Measurements from ENCODE around the gene KIF20B.

DNA sequence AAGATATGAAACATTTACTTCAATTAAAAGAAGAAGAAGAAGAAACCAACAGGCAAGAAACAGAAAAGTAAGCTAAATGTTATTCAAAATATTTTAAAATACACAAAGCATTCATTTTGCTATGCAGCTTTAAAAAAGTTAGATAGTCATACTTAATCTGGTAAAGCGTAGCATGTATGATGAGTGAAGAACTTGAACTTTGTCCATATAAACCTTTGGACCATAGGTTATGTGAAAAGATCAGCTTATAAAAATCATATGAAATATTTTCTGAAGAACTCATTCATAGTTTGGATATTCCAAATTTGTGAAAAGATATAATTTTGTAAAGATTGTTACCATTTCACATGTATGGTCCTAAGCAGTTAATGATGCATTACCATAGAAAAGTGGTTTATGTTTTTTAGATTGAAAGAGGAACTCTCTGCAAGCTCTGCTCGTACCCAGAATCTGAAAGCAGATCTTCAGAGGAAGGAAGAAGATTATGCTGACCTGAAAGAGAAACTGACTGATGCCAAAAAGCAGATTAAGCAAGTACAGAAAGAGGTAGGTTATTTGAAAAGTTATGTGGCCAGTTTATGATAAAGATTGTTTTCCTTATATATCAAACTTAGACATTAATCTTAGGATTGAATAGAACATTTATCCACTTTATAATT is 37.3 kb downstream of the KIF20B start:
- no peak for TF ChIP-seq CTCF (IDR thresholded peaks at IDR 0.05; ENCODE audit: insufficient read depth, low read length, poor library complexity, severe bottlenecking)
- TF ChIP-seq EZH2phosphoT487 (conservative IDR thresholded peaks at IDR 0.05; ENCODE audit: low read length): no peak
